Measurements from ENCODE around the gene SH3PXD2A. TPM values are rescaled to one million over a fixed set of nuclear protein-coding genes. Genes with fewer than 3 reads are reported as not detected.

SH3PXD2A gene
- total RNA-seq, 1 donor from 2014 or later, result 12.2 TPM

GRCh38 chr10:103790580-103790979 lies 64.8 kb downstream of the SH3PXD2A start:
- H3K4me3 ChIP-seq (ENCODE audit: low read depth, low read length), result no peak overlapping the region
- H3K27me3 ChIP-seq (ENCODE audit: control insufficient read depth, insufficient read depth, low read length), result peaks cover 2% of the 10 kb centered on the region
- TF ChIP-seq CTCF (IDR thresholded peaks at IDR 0.05; ENCODE audit: insufficient read depth, low read length, poor library complexity, severe bottlenecking), result no peak
- H3K36me3 ChIP-seq (ENCODE audit: control insufficient read depth, insufficient read depth, low read length), result no peaks in the 10 kb centered on the region
- DNase-seq (ENCODE audit: low read depth), result no peak

- DNase-seq (ENCODE audit: low read depth), result no peak
- Histone ChIP-seq H3K36me3 (ENCODE audit: control insufficient read depth, insufficient read depth, low read length) (no peaks in the 10 kb centered on the region), H3K4me3 (ENCODE audit: low read depth, low read length) (no peak overlapping the region), H3K27me3 (ENCODE audit: control insufficient read depth, insufficient read depth, low read length) (peaks cover 8% of the 10 kb centered on the region)
- no peak for TF ChIP-seq CTCF (IDR thresholded peaks at IDR 0.05; ENCODE audit: insufficient read depth, low read length, poor library complexity, severe bottlenecking)
Measured at GRCh38 chr10:103789771-103790201, 65.6 kb downstream of the SH3PXD2A start.

GRCh38 chr10:103789161-103789560 lies 66.2 kb downstream of the SH3PXD2A start:
- no peak for DNase-seq (ENCODE audit: low read depth)
- TF ChIP-seq CTCF (IDR thresholded peaks at IDR 0.05; ENCODE audit: insufficient read depth, low read length, poor library complexity, severe bottlenecking), result no peak
- Histone ChIP-seq H3K4me3 (ENCODE audit: low read depth, low read length) (no peak overlapping the region), H3K36me3 (ENCODE audit: control insufficient read depth, insufficient read depth, low read length) (no peaks in the 10 kb centered on the region), H3K27me3 (ENCODE audit: control insufficient read depth, insufficient read depth, low read length) (peaks cover 10% of the 10 kb centered on the region)

- Histone ChIP-seq H3K36me3 (ENCODE audit: control insufficient read depth, insufficient read depth, low read length) (no peaks in the 10 kb centered on the region), H3K4me3 (ENCODE audit: low read depth, low read length) (no peak overlapping the region), H3K27me3 (ENCODE audit: control insufficient read depth, insufficient read depth, low read length) (peaks cover 13% of the 10 kb centered on the region)
- no peak for TF ChIP-seq CTCF (IDR thresholded peaks at IDR 0.05; ENCODE audit: insufficient read depth, low read length, poor library complexity, severe bottlenecking)
- no peak for DNase-seq (ENCODE audit: low read depth)
Measured at GRCh38 chr10:103787331-103787730, 68.0 kb downstream of the SH3PXD2A start.

GRCh38 chr10:103786020-103786419 lies 69.4 kb downstream of the SH3PXD2A start:
- TF ChIP-seq CTCF (IDR thresholded peaks at IDR 0.05; ENCODE audit: insufficient read depth, low read length, poor library complexity, severe bottlenecking), result no peak
- H3K27me3 ChIP-seq (ENCODE audit: control insufficient read depth, insufficient read depth, low read length), result peaks cover 13% of the 10 kb centered on the region
- DNase-seq (ENCODE audit: low read depth), result no peak
- H3K36me3 ChIP-seq (ENCODE audit: control insufficient read depth, insufficient read depth, low read length), result no peaks in the 10 kb centered on the region
- H3K4me3 ChIP-seq (ENCODE audit: low read depth, low read length), result no peak overlapping the region

- Histone ChIP-seq H3K27me3 (ENCODE audit: control insufficient read depth, insufficient read depth, low read length) (peaks cover 13% of the 10 kb centered on the region), H3K4me3 (ENCODE audit: low read depth, low read length) (no peak overlapping the region), H3K36me3 (ENCODE audit: control insufficient read depth, insufficient read depth, low read length) (no peaks in the 10 kb centered on the region)
- TF ChIP-seq CTCF (IDR thresholded peaks at IDR 0.05; ENCODE audit: insufficient read depth, low read length, poor library complexity, severe bottlenecking), result no peak
- no peak for DNase-seq (ENCODE audit: low read depth)
Measured at GRCh38 chr10:103784723-103785418, 70.5 kb downstream of the SH3PXD2A start.
